Panc1 (cell line): Measurements from ENCODE around the gene OR13D1. TPM values are rescaled to one million over a fixed set of nuclear protein-coding genes. Genes with fewer than 3 reads are reported as not detected.

Experiments used
- ATAC-seq: fragments of 200-7000 bp; cut with Tn5 transposase; 2 replicates; pipeline ENCODE4 v1.9.1; 2020; ENCODE audit warnings: mild to moderate bottlenecking, moderate library complexity
- BruUV-seq: library from RNA; stranded (reverse); fragments of 400-500 nt; replicated peaks from 2 replicates; lab custom pipeline; 2021; lab: Mats Ljungman, UMichigan
- CTCF ChIA-PET: fragments of 300-600 bp; sonication (Branson Sonifier 250); formaldehyde crosslinking; loops from one replicate; lab custom pipeline; 2022; ENCODE audit warnings: antibody characterized with exemption; lab: Charles Lee
- POLR2A ChIA-PET: fragments of 300-600 bp; sonication (Branson Sonifier 250); formaldehyde crosslinking; loops from one replicate; lab custom pipeline; 2022; ENCODE audit warnings: antibody characterized with exemption; lab: Charles Lee
- DNase-seq: peaks from one replicate; pipeline ENCODE4 v3.0.0-alpha.2; 2010; ENCODE audit warnings: low read depth, low spot score
- H3K27ac ChIP-seq: 2 replicates; pipeline ENCODE4 v1.5.1; 2011; ENCODE audit warnings: mild to moderate bottlenecking, low read length, inconsistent platforms
- H3K27me3 ChIP-seq: fragments of 200-500 bp; sonication (Bioruptor generic); 2 replicates; pipeline ENCODE4 v1.6.0; 2014; ENCODE audit warnings: low read length, inconsistent platforms; ENCODE audit not compliant: control insufficient read depth, insufficient read depth
- H3K36me3 ChIP-seq: fragments of 200-500 bp; sonication (Bioruptor generic); 2 replicates; pipeline ENCODE4 v1.5.1; 2014; ENCODE audit warnings: inconsistent platforms, mild to moderate bottlenecking, low read length, moderate library complexity; ENCODE audit not compliant: control insufficient read depth, insufficient read depth
- H3K4me1 ChIP-seq: 2 replicates; pipeline ENCODE4 v1.5.1; 2011; ENCODE audit warnings: inconsistent platforms, mild to moderate bottlenecking, low read length, moderate library complexity; ENCODE audit not compliant: control insufficient read depth, insufficient read depth
- H3K4me3 ChIP-seq, 2 experiments: 2 replicates each; pipeline ENCODE4 v1.5.1; 2011 to 2012; ENCODE audit warnings: low read depth in 2 of 2, low read length in 2 of 2, mild to moderate bottlenecking in 2 of 2, inconsistent platforms in 1 of 2, moderate library complexity in 1 of 2
- H3K9me3 ChIP-seq: fragments of 200-500 bp; sonication (Bioruptor generic); 2 replicates; pipeline ENCODE4 v1.5.1; 2014; ENCODE audit warnings: low read depth, mild to moderate bottlenecking, inconsistent platforms, low read length, moderate library complexity; ENCODE audit not compliant: control insufficient read depth, insufficient read depth
- POLR2AphosphoS5 ChIP-seq: IDR thresholded peaks from 2 replicates; pipeline ENCODE4 v1.6.1; 2012; ENCODE audit warnings: mild to moderate bottlenecking, low read depth, low read length, moderate library complexity
- TCF7L2 ChIP-seq: IDR thresholded peaks from 2 replicates; pipeline ENCODE4 v1.6.1; 2011; ENCODE audit warnings: mild to moderate bottlenecking, low read depth, low read length, inconsistent platforms
- in situ Hi-C: cut with HindIII; loops from 2 replicates; pipeline ENCODE4 v1.10.0; 2016; ENCODE audit warnings: low sequenced_read_pairs, low pct_unique_long_range_greater_than_20kb
- intact Hi-C: fragments of 100-400 bp; cut with micrococcal nuclease; formaldehyde crosslinking; loops from one replicate; pipeline ENCODE4 v1.10.0; 2022; ENCODE audit not compliant: unreplicated experiment
- total RNA-seq: library from RNA; stranded (reverse); gene quantifications from one replicate; pipeline ENCODE4 v1.2.1, GENCODE V29; 2021; ENCODE audit not compliant: unreplicated experiment
- TF ChIP-seq, protein P1 (sequence below): fragments of 450-650 bp; IDR thresholded peaks from 2 replicates; pipeline ENCODE4 v1.5.1; 2017; ENCODE audit warnings: mild to moderate bottlenecking

OR13D1 gene
- total RNA-seq, 1 experiment from 2014 or later: not detected

DNA sequence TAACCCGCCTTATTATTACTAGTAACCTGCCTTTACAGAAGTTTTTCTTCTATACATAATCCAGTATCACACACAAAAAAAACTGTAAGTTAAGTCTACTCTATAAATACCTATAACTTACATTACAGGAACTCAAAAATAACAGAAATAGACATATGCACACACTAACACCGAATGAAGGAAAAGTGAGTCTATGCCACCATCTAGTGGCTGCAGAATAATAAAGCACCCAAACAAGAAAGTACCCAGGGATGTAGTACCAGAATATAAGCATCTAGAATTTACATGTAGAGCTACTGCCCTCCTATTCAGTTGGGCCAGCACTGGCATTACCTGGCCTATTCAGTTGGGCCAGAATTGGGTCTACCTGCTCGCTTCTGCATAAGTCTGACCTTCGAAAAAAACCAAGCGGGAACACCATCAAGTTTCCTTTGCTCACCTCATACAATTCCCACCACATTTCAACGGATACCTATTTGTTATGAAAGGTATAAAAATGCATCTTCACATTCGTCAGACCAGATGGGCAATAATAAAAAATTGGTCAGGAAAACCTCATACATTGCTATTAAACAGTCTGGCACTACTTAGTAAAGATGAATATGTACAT is 49.2 kb downstream of the OR13D1 start:
- ChIA-PET CTCF (interaction anchor here (0.5 kb wide), 1 partner anchor 653 kb away, joined by 3 read pairs; no protein-coding TSS in a partner anchor), POLR2A (no interaction called here)
- Histone ChIP-seq H3K9me3 (no peaks in the 10 kb centered on the region), H3K27ac (no peak overlapping the region), H3K27me3 (no peaks in the 10 kb centered on the region), H3K4me3 (no peak overlapping the region), H3K4me1 (peaks cover under 1% of the 10 kb centered on the region; the same call in 1 of the 2 replicates), H3K36me3 (peaks cover 3% of the 10 kb centered on the region; the same call in 1 of the 2 replicates)
- intact Hi-C loops (loop anchor here (2.0 to 5.0 kb wide), 3 partner anchors 61 to 576 kb away; no protein-coding TSS in a partner anchor), in situ Hi-C loops (no loop called here)
- peak; percentile 49; the same call in 1 of the 2 replicates for ATAC-seq
- TF ChIP-seq POLR2AphosphoS5: no peak
- TF ChIP-seq, protein P1, sequence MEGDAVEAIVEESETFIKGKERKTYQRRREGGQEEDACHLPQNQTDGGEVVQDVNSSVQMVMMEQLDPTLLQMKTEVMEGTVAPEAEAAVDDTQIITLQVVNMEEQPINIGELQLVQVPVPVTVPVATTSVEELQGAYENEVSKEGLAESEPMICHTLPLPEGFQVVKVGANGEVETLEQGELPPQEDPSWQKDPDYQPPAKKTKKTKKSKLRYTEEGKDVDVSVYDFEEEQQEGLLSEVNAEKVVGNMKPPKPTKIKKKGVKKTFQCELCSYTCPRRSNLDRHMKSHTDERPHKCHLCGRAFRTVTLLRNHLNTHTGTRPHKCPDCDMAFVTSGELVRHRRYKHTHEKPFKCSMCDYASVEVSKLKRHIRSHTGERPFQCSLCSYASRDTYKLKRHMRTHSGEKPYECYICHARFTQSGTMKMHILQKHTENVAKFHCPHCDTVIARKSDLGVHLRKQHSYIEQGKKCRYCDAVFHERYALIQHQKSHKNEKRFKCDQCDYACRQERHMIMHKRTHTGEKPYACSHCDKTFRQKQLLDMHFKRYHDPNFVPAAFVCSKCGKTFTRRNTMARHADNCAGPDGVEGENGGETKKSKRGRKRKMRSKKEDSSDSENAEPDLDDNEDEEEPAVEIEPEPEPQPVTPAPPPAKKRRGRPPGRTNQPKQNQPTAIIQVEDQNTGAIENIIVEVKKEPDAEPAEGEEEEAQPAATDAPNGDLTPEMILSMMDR: peak; percentile 63
- no peak for TF ChIP-seq TCF7L2
- no TSS peak for BruUV-seq
- DNase-seq: peak; percentile 48

Other genes with a start within 250 kb of the OR13D1 start
- not detected for gene OR13F1, start 190.3 kb upstream of the OR13D1 start, total RNA-seq
- not detected for gene OR13C4, start 167.3 kb upstream of the OR13D1 start, total RNA-seq
- not detected for gene OR13C3, start 157.7 kb upstream of the OR13D1 start, total RNA-seq
- gene OR13C8, start 125.3 kb upstream of the OR13D1 start, total RNA-seq: not detected
- not detected for gene OR13C5, start 95.1 kb upstream of the OR13D1 start, total RNA-seq
- gene OR13C2, start 88.9 kb upstream of the OR13D1 start, total RNA-seq: not detected
- not detected for gene OR13C9, start 76.3 kb upstream of the OR13D1 start, total RNA-seq
- gene NIPSNAP3A, start 53.2 kb downstream of the OR13D1 start, total RNA-seq: 17.4 TPM
- 1.2 TPM for gene NIPSNAP3B, start 69.6 kb downstream of the OR13D1 start, total RNA-seq
- gene ABCA1, start 233.6 kb downstream of the OR13D1 start, total RNA-seq: 2.6 TPM